HepG2 (cell line): ENCODE data around the gene HOXA7. TPM values are rescaled to one million over a fixed set of nuclear protein-coding genes. Genes with fewer than 3 reads are reported as not detected.

Experiments used
- ATAC-seq: fragments of 200-7000 bp; cut with Tn5 transposase; 3 replicates; pipeline ENCODE4 v1.9.1; 2020; ENCODE audit warnings: mild to moderate bottlenecking, moderate library complexity
- BruUV-seq: library from RNA; stranded (reverse); fragments of 400-500 nt; replicated peaks from 2 replicates; lab custom pipeline; 2021; lab: Mats Ljungman, UMichigan
- CTCF ChIA-PET: fragments of 300-600 bp; formaldehyde crosslinking; extraction: SDS; loops from one replicate; lab custom pipeline; 2021; ENCODE audit warnings: low total read pairs, inconsistent platforms, low intra/inter-chr PET ratio; lab: Yijun Ruan, JAX
- POLR2A ChIA-PET: fragments of 350-600 bp; sonication (Branson Sonifier 250); formaldehyde crosslinking; loops from one replicate; lab custom pipeline; 2020; ENCODE audit warnings: antibody characterized with exemption, inconsistent platforms; lab: Yijun Ruan, JAX
- DNase-seq: peaks from one replicate; pipeline ENCODE4 v3.0.0-alpha.2; 2015; ENCODE audit warnings: low spot score
- FAIRE-seq: peaks from 3 replicates; lab custom pipeline; 2011; peaks lifted over from hg19 to GRCh38; lab: Jason Lieb, UNC
- H2AFZ ChIP-seq: one replicate; pipeline ENCODE4 v1.6.1; 2011; ENCODE audit warnings: low read length, inconsistent platforms
- H3K27ac ChIP-seq: fragments of 300-600 bp; 3 replicates; pipeline ENCODE4 v1.8.0; 2011; ENCODE audit warnings: mixed run types, mild to moderate bottlenecking, mixed read lengths, low read length, inconsistent platforms; ENCODE audit not compliant: insufficient read depth; ENCODE audit errors: extremely low read length
- H3K27me3 ChIP-seq, 2 experiments: fragments of 200-600 bp in 1 of 2; 2 replicates in 1 of 2; 3 replicates in 1 of 2; pipeline versions ENCODE4 v1.6.0 to v1.8.0; 2011; ENCODE audit warnings: low read length in 2 of 2, mild to moderate bottlenecking in 2 of 2, moderate library complexity in 2 of 2, inconsistent platforms in 1 of 2; ENCODE audit not compliant: insufficient read depth in 2 of 2, control insufficient read depth in 1 of 2
- H3K36me3 ChIP-seq, 2 experiments: fragments of 200-600 bp in 1 of 2; replicated peaks in 1 of 2; 2 replicates in 1 of 2; 3 replicates in 1 of 2; pipeline versions ENCODE4 v1.5.1 to v1.8.0; 2011; ENCODE audit warnings: low read length in 2 of 2, inconsistent platforms in 1 of 2; ENCODE audit not compliant: insufficient read depth in 2 of 2, control insufficient read depth in 1 of 2
- H3K4me1 ChIP-seq: 2 replicates; pipeline ENCODE4 v1.5.1; 2012; ENCODE audit warnings: low read length, inconsistent platforms; ENCODE audit not compliant: insufficient read depth
- H3K4me2 ChIP-seq: 2 replicates; pipeline ENCODE4 v1.6.0; 2011; ENCODE audit warnings: low read depth, low read length, inconsistent platforms
- H3K4me3 ChIP-seq, 3 experiments: fragments of 200-600 bp in 1 of 3; sonication (generic), shearing (Covaris generic) in 1 of 3; replicated peaks in 1 of 3; 2 replicates each; pipeline ENCODE4 v1.5.1; 2011 to 2016; ENCODE audit warnings: low read length in 3 of 3, inconsistent platforms in 2 of 3, low read depth in 2 of 3, mild to moderate bottlenecking in 2 of 3, control low read depth in 1 of 3, mixed read lengths in 1 of 3; ENCODE audit not compliant: insufficient read depth in 1 of 3
- H3K79me2 ChIP-seq: one replicate; pipeline ENCODE4 v1.6.1; 2011; ENCODE audit warnings: low read length, inconsistent platforms; ENCODE audit not compliant: insufficient read depth
- H3K9ac ChIP-seq: 2 replicates; pipeline ENCODE4 v1.6.0; 2011; ENCODE audit warnings: mild to moderate bottlenecking, low read depth, low read length, inconsistent platforms; ENCODE audit not compliant: insufficient read depth
- H3K9me3 ChIP-seq: 2 replicates; pipeline ENCODE4 v1.5.1; 2012; ENCODE audit warnings: mild to moderate bottlenecking, low read length
- H4K20me1 ChIP-seq: 2 replicates; pipeline ENCODE4 v1.6.0; 2011; ENCODE audit warnings: inconsistent platforms, mild to moderate bottlenecking, low read length, moderate library complexity; ENCODE audit not compliant: insufficient read depth
- CENPBD1 ChIP-seq: sonication (generic); formaldehyde crosslinking; IDR thresholded peaks from 2 replicates; pipeline ENCODE4 v1.8.0; 2022; ENCODE audit warnings: missing genetic modification reagents, low read depth, mild to moderate bottlenecking, borderline replicate concordance
- REXO4 ChIP-seq: sonication (generic); formaldehyde crosslinking; IDR thresholded peaks from 2 replicates; pipeline ENCODE4 v1.8.0; 2022; ENCODE audit warnings: missing genetic modification reagents, mild to moderate bottlenecking, borderline replicate concordance
- TEAD2 ChIP-seq: sonication (generic); formaldehyde crosslinking; IDR thresholded peaks from 2 replicates; pipeline ENCODE4 v1.9.0; 2021; ENCODE audit warnings: missing genetic modification reagents
- ZBTB14 ChIP-seq: sonication (generic); formaldehyde crosslinking; IDR thresholded peaks from 2 replicates; pipeline ENCODE4 v1.4.0; 2020; ENCODE audit warnings: missing genetic modification reagents
- ZBTB7A ChIP-seq: sonication (generic); formaldehyde crosslinking; IDR thresholded peaks from 2 replicates; pipeline ENCODE4 v1.8.0; 2022; ENCODE audit warnings: mild to moderate bottlenecking, missing genetic modification reagents
- ZNF3 ChIP-seq: IDR thresholded peaks from 2 replicates; pipeline ENCODE4 v1.7.0; 2017; ENCODE audit warnings: inconsistent platforms
- ZNF564 ChIP-seq: sonication (generic); formaldehyde crosslinking; IDR thresholded peaks from 2 replicates; pipeline ENCODE4 v1.8.1; 2023; ENCODE audit warnings: mild to moderate bottlenecking, missing genetic modification reagents
- ZNF691 ChIP-seq: sonication (generic); formaldehyde crosslinking; IDR thresholded peaks from 2 replicates; pipeline ENCODE4 v1.4.0; 2020; ENCODE audit warnings: missing genetic modification reagents, low read depth, mild to moderate bottlenecking, borderline replicate concordance
- WGBS: methylation state at CpG from one replicate; pipeline ENCODE4 v1.1.6; 2017; ENCODE audit warnings: low lambda C conversion rate; 5-methylcytosine and 5-hydroxymethylcytosine counted together
- in situ Hi-C: cut with HindIII; loops from 2 replicates; pipeline ENCODE4 v1.10.0; 2017; ENCODE audit warnings: low pct_unique_long_range_greater_than_20kb; ENCODE audit not compliant: extremely low pct_ligation_motif_present
- intact Hi-C: fragments of 100-400 bp; cut with micrococcal nuclease; formaldehyde crosslinking; loops from one replicate; pipeline ENCODE4 v1.10.0; 2022; ENCODE audit not compliant: unreplicated experiment
- polyA plus RNA-seq, 8 experiments: library from polyadenylated mRNA; depleted of rRNA in 3 of 8; stranded (reverse) in 7 of 8; unstranded in 1 of 8; fragments of >200 nt; fragmentation: Illumina TruSeq in 4 of 8; extraction: Trizol in 4 of 8; gene quantifications; 2 replicates each; pipeline versions ENCODE4 v1.2.1 to v1.2.3, GENCODE V29; 2011 to 2016; ENCODE audit warnings: low read depth in 4 of 8, missing spikeins in 1 of 8, mixed read lengths in 1 of 8; ENCODE audit not compliant: insufficient read depth in 1 of 8
- total RNA-seq, 5 experiments: library from RNA; depleted of rRNA; stranded (reverse); fragments of >200 nt; fragmentation: Illumina TruSeq; extraction: Trizol; gene quantifications; 2 replicates each; pipeline ENCODE4 v1.2.3, GENCODE V29; 2016; ENCODE audit warnings: low read depth in 1 of 5
- TF ChIP-seq, protein P1 (sequence below): sonication (generic); formaldehyde crosslinking; IDR thresholded peaks from one replicate; pipeline ENCODE4 v1.5.1; 2020; ENCODE audit warnings: mild to moderate bottlenecking, missing genetic modification reagents; ENCODE audit errors: not compliant biosample characterization
- TF ChIP-seq, protein P2 (sequence below): sonication (generic); formaldehyde crosslinking; IDR thresholded peaks from 2 replicates; pipeline ENCODE4 v1.5.0; 2020; ENCODE audit warnings: mild to moderate bottlenecking, low read depth, missing genetic modification reagents, borderline replicate concordance

Gene HOXA7
- total and polyA plus RNA-seq, 2 of the 13 experiments (the other 11 are each of a cell fraction or from before 2014, with no cell fraction given): 0.05 TPM; not detected in 1

DNA sequence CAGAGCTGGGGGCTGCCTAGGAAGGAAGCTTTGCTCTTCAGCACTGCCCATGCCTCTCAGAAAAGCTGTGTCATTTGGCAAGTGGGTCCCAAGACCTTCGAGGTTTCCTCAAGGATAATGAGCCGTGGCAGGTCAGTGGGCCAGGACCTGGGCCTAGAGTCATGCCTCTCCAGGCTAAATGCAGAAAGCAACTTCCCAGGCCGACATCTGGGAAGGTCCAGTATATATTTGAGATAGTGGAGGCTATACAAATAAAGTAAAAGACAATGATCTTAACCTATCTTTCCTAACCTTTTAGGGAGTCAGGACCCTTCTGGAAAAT lies 20.0 kb upstream of the HOXA7 start:
- no peak overlapping the region for H2AFZ ChIP-seq
- H3K27ac ChIP-seq: no peak overlapping the region
- H3K27me3 ChIP-seq: peaks cover 4 to 78% of the 10 kb centered on the region in 2 experiments
- ATAC-seq (no peak), DNase-seq (no peak), FAIRE-seq (no peak)
- 35% methylated on average over 3 of the region's 3 CpGs for WGBS
- no peak overlapping the region for H3K9ac ChIP-seq
- POLR2A ChIA-PET: no interaction called here
- TF ChIP-seq, protein P1, sequence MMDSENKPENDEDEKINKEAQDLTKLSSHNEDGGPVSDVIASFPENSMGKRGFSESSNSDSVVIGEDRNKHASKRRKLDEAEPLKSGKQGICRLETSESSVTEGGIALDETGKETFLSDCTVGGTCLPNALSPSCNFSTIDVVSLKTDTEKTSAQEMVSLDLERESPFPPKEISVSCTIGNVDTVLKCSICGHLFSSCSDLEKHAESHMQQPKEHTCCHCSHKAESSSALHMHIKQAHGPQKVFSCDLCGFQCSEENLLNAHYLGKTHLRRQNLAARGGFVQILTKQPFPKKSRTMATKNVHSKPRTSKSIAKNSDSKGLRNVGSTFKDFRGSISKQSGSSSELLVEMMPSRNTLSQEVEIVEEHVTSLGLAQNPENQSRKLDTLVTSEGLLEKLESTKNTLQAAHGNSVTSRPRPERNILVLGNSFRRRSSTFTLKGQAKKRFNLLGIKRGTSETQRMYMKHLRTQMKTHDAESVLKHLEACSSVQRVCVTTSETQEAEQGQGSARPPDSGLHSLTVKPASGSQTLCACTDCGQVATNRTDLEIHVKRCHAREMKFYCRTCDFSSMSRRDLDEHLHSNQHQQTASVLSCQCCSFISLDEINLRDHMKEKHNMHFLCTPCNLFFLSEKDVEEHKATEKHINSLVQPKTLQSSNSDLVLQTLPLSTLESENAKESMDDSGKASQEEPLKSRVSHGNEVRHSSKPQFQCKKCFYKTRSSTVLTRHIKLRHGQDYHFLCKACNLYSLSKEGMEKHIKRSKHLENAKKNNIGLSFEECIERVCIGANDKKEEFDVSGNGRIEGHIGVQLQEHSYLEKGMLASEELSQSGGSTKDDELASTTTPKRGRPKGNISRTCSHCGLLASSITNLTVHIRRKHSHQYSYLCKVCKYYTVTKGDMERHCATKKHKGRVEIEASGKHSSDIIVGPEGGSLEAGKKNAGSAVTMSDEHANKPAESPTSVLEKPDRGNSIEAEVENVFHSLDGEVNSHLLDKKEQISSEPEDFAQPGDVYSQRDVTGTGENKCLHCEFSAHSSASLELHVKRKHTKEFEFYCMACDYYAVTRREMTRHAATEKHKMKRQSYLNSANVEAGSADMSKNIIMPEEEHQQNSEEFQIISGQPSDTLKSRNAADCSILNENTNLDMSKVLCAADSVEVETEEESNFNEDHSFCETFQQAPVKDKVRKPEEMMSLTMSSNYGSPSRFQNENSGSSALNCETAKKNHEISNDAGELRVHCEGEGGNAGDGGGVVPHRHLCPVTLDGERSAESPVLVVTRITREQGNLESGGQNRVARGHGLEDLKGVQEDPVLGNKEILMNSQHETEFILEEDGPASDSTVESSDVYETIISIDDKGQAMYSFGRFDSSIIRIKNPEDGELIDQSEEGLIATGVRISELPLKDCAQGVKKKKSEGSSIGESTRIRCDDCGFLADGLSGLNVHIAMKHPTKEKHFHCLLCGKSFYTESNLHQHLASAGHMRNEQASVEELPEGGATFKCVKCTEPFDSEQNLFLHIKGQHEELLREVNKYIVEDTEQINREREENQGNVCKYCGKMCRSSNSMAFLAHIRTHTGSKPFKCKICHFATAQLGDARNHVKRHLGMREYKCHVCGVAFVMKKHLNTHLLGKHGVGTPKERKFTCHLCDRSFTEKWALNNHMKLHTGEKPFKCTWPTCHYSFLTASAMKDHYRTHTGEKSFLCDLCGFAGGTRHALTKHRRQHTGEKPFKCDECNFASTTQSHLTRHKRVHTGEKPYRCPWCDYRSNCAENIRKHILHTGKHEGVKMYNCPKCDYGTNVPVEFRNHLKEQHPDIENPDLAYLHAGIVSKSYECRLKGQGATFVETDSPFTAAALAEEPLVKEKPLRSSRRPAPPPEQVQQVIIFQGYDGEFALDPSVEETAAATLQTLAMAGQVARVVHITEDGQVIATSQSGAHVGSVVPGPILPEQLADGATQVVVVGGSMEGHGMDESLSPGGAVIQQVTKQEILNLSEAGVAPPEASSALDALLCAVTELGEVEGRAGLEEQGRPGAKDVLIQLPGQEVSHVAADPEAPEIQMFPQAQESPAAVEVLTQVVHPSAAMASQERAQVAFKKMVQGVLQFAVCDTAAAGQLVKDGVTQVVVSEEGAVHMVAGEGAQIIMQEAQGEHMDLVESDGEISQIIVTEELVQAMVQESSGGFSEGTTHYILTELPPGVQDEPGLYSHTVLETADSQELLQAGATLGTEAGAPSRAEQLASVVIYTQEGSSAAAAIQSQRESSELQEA (CRISPR knock-in tag): no peak
- TF ChIP-seq ZBTB14: no peak
- no peak for TF ChIP-seq ZNF691 (CRISPR knock-in tag)
- no peak for TF ChIP-seq CENPBD1
- no peak for TF ChIP-seq ZNF3
- no peak for TF ChIP-seq TEAD2 (CRISPR knock-in tag)
- no peak for TF ChIP-seq REXO4
- TF ChIP-seq, protein P2, sequence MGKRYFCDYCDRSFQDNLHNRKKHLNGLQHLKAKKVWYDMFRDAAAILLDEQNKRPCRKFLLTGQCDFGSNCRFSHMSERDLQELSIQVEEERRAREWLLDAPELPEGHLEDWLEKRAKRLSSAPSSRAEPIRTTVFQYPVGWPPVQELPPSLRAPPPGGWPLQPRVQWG: no peak
- TF ChIP-seq ZBTB7A (CRISPR knock-in tag): no peak
- TF ChIP-seq ZNF564 (CRISPR knock-in tag): no peak
- no peaks in the 10 kb centered on the region for H3K9me3 ChIP-seq
- intact Hi-C loops: no loop called here
- CTCF ChIA-PET: no interaction called here
- no peaks in the 10 kb centered on the region for H3K36me3 ChIP-seq
- H3K4me1 ChIP-seq: peaks cover 24% of the 10 kb centered on the region
- no peak overlapping the region for H3K4me2 ChIP-seq
- no peaks in the 10 kb centered on the region for H4K20me1 ChIP-seq
- no TSS peak for BruUV-seq
- in situ Hi-C loops: no loop called here
- H3K4me3 ChIP-seq: no peak overlapping the region
- no peaks in the 10 kb centered on the region for H3K79me2 ChIP-seq
